Endothelial cell of umbilical vein (primary cell): Measurements from ENCODE around the gene OSBPL6. TPM values are rescaled to one million over a fixed set of nuclear protein-coding genes. Genes with fewer than 3 reads are reported as not detected.

ENCODE experiments used
- BruUV-seq: library from RNA; stranded (reverse); fragments of 400-500 nt; replicated peaks from 2 replicates; lab custom pipeline; 2021; lab: Mats Ljungman, UMichigan
- CTCF ChIA-PET: fragments of 300-600, 350-600 bp; sonication (Branson Sonifier 250); formaldehyde crosslinking; loops from one replicate; lab custom pipeline; 2021; ENCODE audit warnings: antibody characterized with exemption, inconsistent platforms; lab: Charles Lee
- POLR2A ChIA-PET: fragments of 300-600, 350-600 bp; sonication (Branson Sonifier 250); formaldehyde crosslinking; loops from one replicate; lab custom pipeline; 2021; ENCODE audit warnings: antibody characterized with exemption, inconsistent platforms; lab: Charles Lee
- DNase-seq: peaks from one replicate; pipeline ENCODE4 v3.0.0-alpha.2; 2011; ENCODE audit warnings: low read depth, low spot score
- FAIRE-seq: peaks from 2 replicates; lab custom pipeline; 2011; peaks lifted over from hg19 to GRCh38; lab: Jason Lieb, UNC
- H2AFZ ChIP-seq: 2 replicates; pipeline ENCODE4 v1.6.0; 2012; ENCODE audit warnings: low read depth, low read length, control low read depth, inconsistent platforms
- H3K27ac ChIP-seq: 2 replicates; pipeline ENCODE4 v1.5.1; 2011; ENCODE audit warnings: low read depth, mild to moderate bottlenecking, control low read depth, low read length, moderate library complexity; ENCODE audit not compliant: insufficient read depth
- H3K27me3 ChIP-seq, 2 experiments: 2 replicates each; pipeline versions ENCODE4 v1.6.0 to v1.6.1; 2011; ENCODE audit warnings: low read length in 2 of 2, mixed read lengths in 1 of 2; ENCODE audit not compliant: control insufficient read depth in 2 of 2, insufficient read depth in 2 of 2
- H3K36me3 ChIP-seq, 2 experiments: 2 replicates in 1 of 2; 3 replicates in 1 of 2; pipeline ENCODE4 v1.5.1; 2011; ENCODE audit warnings: low read length in 2 of 2, mild to moderate bottlenecking in 1 of 2, moderate library complexity in 1 of 2; ENCODE audit not compliant: control insufficient read depth in 2 of 2, insufficient read depth in 2 of 2; ENCODE audit errors: extremely low read depth in 1 of 2
- H3K4me1 ChIP-seq: 3 replicates; pipeline ENCODE4 v1.5.1; 2011; ENCODE audit warnings: mild to moderate bottlenecking, low read length; ENCODE audit not compliant: control insufficient read depth, insufficient read depth; ENCODE audit errors: extremely low read depth
- H3K4me2 ChIP-seq: 2 replicates; pipeline ENCODE4 v1.6.1; 2011; ENCODE audit warnings: low read length, control low read depth, mixed read lengths; ENCODE audit not compliant: insufficient read depth
- H3K4me3 ChIP-seq, 3 experiments: fragments of 200-600 bp in 1 of 3; sonication (generic), shearing (Covaris generic) in 1 of 3; replicated peaks in 1 of 3; 2 replicates each; pipeline ENCODE4 v1.5.1; 2011 to 2016; ENCODE audit warnings: control low read depth in 3 of 3, low read length in 3 of 3, mild to moderate bottlenecking in 2 of 3, inconsistent platforms in 1 of 3, low read depth in 1 of 3, moderate library complexity in 1 of 3; ENCODE audit not compliant: insufficient read depth in 1 of 3
- H3K79me2 ChIP-seq: 2 replicates; pipeline ENCODE4 v1.6.0; 2012; ENCODE audit warnings: low read length, inconsistent platforms; ENCODE audit not compliant: control insufficient read depth, insufficient read depth
- H3K9ac ChIP-seq: replicated peaks from 2 replicates; pipeline ENCODE3; 2011; ENCODE audit warnings: low read length, control low read depth; ENCODE audit not compliant: insufficient read depth; ENCODE audit errors: extremely low read depth
- H3K9me1 ChIP-seq: replicated peaks from 3 replicates; pipeline ENCODE4 v1.6.0; 2011; ENCODE audit warnings: mild to moderate bottlenecking, low read length; ENCODE audit not compliant: control insufficient read depth, insufficient read depth; ENCODE audit errors: extremely low read depth
- H3K9me3 ChIP-seq: replicated peaks from 2 replicates; pipeline ENCODE4 v1.5.1; 2012; ENCODE audit warnings: low read length, inconsistent platforms; ENCODE audit not compliant: control insufficient read depth, insufficient read depth
- H4K20me1 ChIP-seq: replicated peaks from 2 replicates; pipeline ENCODE3; 2011; ENCODE audit warnings: mild to moderate bottlenecking, low read length; ENCODE audit not compliant: control insufficient read depth, insufficient read depth; ENCODE audit errors: extremely low read depth
- CTCF ChIP-seq, 2 donors: IDR thresholded peaks; 1 replicate in 1 of 2; 2 replicates in 1 of 2; pipeline ENCODE4 v1.5.1; 2011; ENCODE audit warnings: low read length in 2 of 2, mild to moderate bottlenecking in 2 of 2, moderate library complexity in 2 of 2, control low read depth in 1 of 2, inconsistent platforms in 1 of 2, low read depth in 1 of 2; ENCODE audit not compliant: insufficient read depth in 1 of 2; ENCODE audit errors: extremely low read depth in 1 of 2
- EZH2 ChIP-seq: IDR thresholded peaks from 2 replicates; pipeline ENCODE4 v1.6.1; 2012; ENCODE audit warnings: borderline replicate concordance, low read depth, mild to moderate bottlenecking, moderate library complexity, low read length, inconsistent platforms; ENCODE audit not compliant: severe bottlenecking
- FOS ChIP-seq: IDR thresholded peaks from 2 replicates; pipeline ENCODE4 v1.6.1; 2011; ENCODE audit warnings: mild to moderate bottlenecking, low read length, moderate library complexity, borderline replicate concordance; ENCODE audit not compliant: insufficient read depth
- GATA2 ChIP-seq: IDR thresholded peaks from 2 replicates; pipeline ENCODE4 v1.7.0; 2011; ENCODE audit warnings: low read depth, mild to moderate bottlenecking, moderate library complexity, mixed read lengths, low read length; ENCODE audit not compliant: insufficient read length, insufficient read depth
- JUN ChIP-seq: IDR thresholded peaks from 2 replicates; pipeline ENCODE4 v1.6.1; 2011; ENCODE audit warnings: borderline replicate concordance, low read depth; ENCODE audit not compliant: insufficient read length, insufficient read depth
- MAX ChIP-seq: IDR thresholded peaks from 2 replicates; pipeline ENCODE4 v1.6.1; 2011; ENCODE audit not compliant: insufficient read depth, insufficient read length
- MYC ChIP-seq: IDR thresholded peaks from one replicate; pipeline ENCODE4 v1.6.1; 2011; ENCODE audit warnings: mild to moderate bottlenecking, low read depth, low read length
- POLR2AphosphoS5 ChIP-seq: IDR thresholded peaks from 2 replicates; pipeline ENCODE4 v1.6.1; 2012; ENCODE audit warnings: low read depth, mild to moderate bottlenecking, control low read depth, low read length, moderate library complexity; ENCODE audit not compliant: insufficient read depth
- dilution Hi-C: fragments of 300-500 bp; cut with MboI; formaldehyde crosslinking; loops from one replicate; pipeline ENCODE4 v1.15.0; 2019; ENCODE audit warnings: low sequenced_read_pairs; ENCODE audit not compliant: extremely low pct_ligation_motif_present
- intact Hi-C: fragments of 100-400 bp; cut with micrococcal nuclease; formaldehyde crosslinking; loops from one replicate; pipeline ENCODE4 v1.10.0; 2022
- polyA plus RNA-seq, 4 experiments: library from polyadenylated mRNA; depleted of rRNA in 3 of 4; stranded (reverse) in 3 of 4; unstranded in 1 of 4; fragments of >200 nt; gene quantifications; 2 replicates each; pipeline versions ENCODE4 v1.2.1 to v1.2.3, GENCODE V29; 2011 to 2012; ENCODE audit warnings: missing spikeins in 1 of 4
- total RNA-seq: library from RNA; stranded (reverse); gene quantifications from 2 replicates; pipeline ENCODE4 v1.2.3, GENCODE V29; 2021

The OSBPL6 gene
- total and polyA plus RNA-seq, 2 donors (not counting 3 experiments of a cell fraction or from before 2014, with no cell fraction given) = 1.5 to 2.3 TPM

GRCh38 chr2:178331474-178332432, 137.4 kb downstream of the OSBPL6 start:
- Histone ChIP-seq H4K20me1 (no peaks in the 10 kb centered on the region), H3K4me2 (no peak overlapping the region), H3K27me3 (no peaks in the 10 kb centered on the region), H3K9me1 (no peaks in the 10 kb centered on the region), H3K9ac (no peak overlapping the region), H3K4me3 (no peak overlapping the region), H3K4me1 (no peaks in the 10 kb centered on the region), H3K79me2 (no peaks in the 10 kb centered on the region), H3K27ac (no peak overlapping the region), H3K9me3 (no peaks in the 10 kb centered on the region), H3K36me3 (no peaks in the 10 kb centered on the region), H2AFZ (no peak overlapping the region)
- no peak for TF ChIP-seq JUN
- no peak for TF ChIP-seq MYC
- no peak for TF ChIP-seq EZH2
- no peak for TF ChIP-seq MAX
- no peak for TF ChIP-seq CTCF (IDR thresholded peaks at IDR 0.05; ENCODE audit: extremely low read depth in 1 of 2, insufficient read depth in 1 of 2, low read depth in 1 of 2, low read length in 2 of 2)
- no peak for TF ChIP-seq POLR2AphosphoS5
- TF ChIP-seq GATA2 = no peak
- TF ChIP-seq FOS = no peak
- CTCF ChIA-PET = interaction anchor here (1.0 to 1.5 kb wide), 2 partner anchors 10 to 11 kb away, joined by 4 read pairs; no protein-coding TSS in a partner anchor
- BruUV-seq = no TSS peak
- dilution Hi-C loops (no loop called here), intact Hi-C loops (no loop called here)
- POLR2A ChIA-PET = interaction anchor here (0.7 kb wide), 1 partner anchor 1174 kb away, joined by 3 read pairs; no protein-coding TSS in a partner anchor
- DNase-seq (no peak), FAIRE-seq (no peak)
